ENCODE data around the gene ATXN10. TPM values are rescaled to one million over a fixed set of nuclear protein-coding genes. Genes with fewer than 3 reads are reported as not detected.

The ATXN10 gene
- total RNA-seq, 1 donor from 2014 or later, result 156 TPM

- DNase-seq (ENCODE audit: low spot score), result peak; percentile 66
Measured at GRCh38 chr22:45880091-45880715, 208.6 kb downstream of the ATXN10 start.

GRCh38 chr22:45880716-45881523 lies 209.3 kb downstream of the ATXN10 start:
- DNase-seq (ENCODE audit: low spot score), result peak; percentile 70
- intact Hi-C loops (cut with DNase I), result no loop called here

More at GRCh38 chr22:45880091-45880715, 208.6 kb downstream of the ATXN10 start:
- intact Hi-C loops (cut with DNase I), result no loop called here

- intact Hi-C loops (cut with DNase I), result no loop called here
Measured at GRCh38 chr22:45881524-45881875, 209.9 kb downstream of the ATXN10 start.

GRCh38 chr22:45882881-45883810 lies 211.5 kb downstream of the ATXN10 start:
- intact Hi-C loops (cut with DNase I), result no loop called here
- DNase-seq (ENCODE audit: low spot score), result peak; percentile 75

More at GRCh38 chr22:45881524-45881875, 209.9 kb downstream of the ATXN10 start:
- peak; percentile 64 for DNase-seq (ENCODE audit: low spot score)

- intact Hi-C loops (cut with DNase I), result no loop called here
- peak; percentile 56 for DNase-seq (ENCODE audit: low spot score)
Measured at GRCh38 chr22:45883811-45884170, 212.2 kb downstream of the ATXN10 start.

- intact Hi-C loops (cut with DNase I), result no loop called here
- DNase-seq (ENCODE audit: low spot score), result peak; percentile 78
Measured at GRCh38 chr22:45884201-45885062, 212.8 kb downstream of the ATXN10 start.

GRCh38 chr22:45885171-45885840 lies 213.7 kb downstream of the ATXN10 start:
- no peak for DNase-seq (ENCODE audit: low spot score)
- intact Hi-C loops (cut with DNase I), result no loop called here

GRCh38 chr22:45885941-45886395 lies 214.3 kb downstream of the ATXN10 start:
- DNase-seq (ENCODE audit: low spot score), result peak; percentile 80
- intact Hi-C loops (cut with DNase I), result no loop called here

- DNase-seq (ENCODE audit: low spot score), result no peak
- intact Hi-C loops (cut with DNase I), result no loop called here
Measured at GRCh38 chr22:45886540-45886939, 214.9 kb downstream of the ATXN10 start.

- peak; percentile 66 for DNase-seq (ENCODE audit: low spot score)
- intact Hi-C loops (cut with DNase I), result no loop called here
Measured at GRCh38 chr22:45887202-45888131, 215.8 kb downstream of the ATXN10 start.

GRCh38 chr22:45888221-45889092 lies 216.8 kb downstream of the ATXN10 start:
- peak; percentile 74 for DNase-seq (ENCODE audit: low spot score)
- intact Hi-C loops (cut with DNase I), result no loop called here

- intact Hi-C loops (cut with DNase I), result no loop called here
- DNase-seq (ENCODE audit: low spot score), result peak; percentile 67
Measured at GRCh38 chr22:45889093-45889538, 217.5 kb downstream of the ATXN10 start.

- intact Hi-C loops (cut with DNase I), result no loop called here
- peak; percentile 59 for DNase-seq (ENCODE audit: low spot score)
Measured at GRCh38 chr22:45889539-45890350, 218.1 kb downstream of the ATXN10 start.

- no peak for DNase-seq (ENCODE audit: low spot score)
- intact Hi-C loops (cut with DNase I), result no loop called here
Measured at GRCh38 chr22:45890351-45890635, 218.7 kb downstream of the ATXN10 start.

GRCh38 chr22:45891021-45891421 lies 219.4 kb downstream of the ATXN10 start:
- intact Hi-C loops (cut with DNase I), result no loop called here
- peak; percentile 58 for DNase-seq (ENCODE audit: low spot score)

GRCh38 chr22:45891471-45891995 lies 219.9 kb downstream of the ATXN10 start:
- DNase-seq (ENCODE audit: low spot score), result peak; percentile 63

More at GRCh38 chr22:45891471-45891995, 219.9 kb downstream of the ATXN10 start:
- intact Hi-C loops (cut with DNase I), result no loop called here

Data from cardiac septum (tissue), 1 donor.